Mucosa of rectum (tissue), 2 donors: Measurements from ENCODE around the gene ATG13.

Experiments used
- H3K27ac ChIP-seq, 2 donors: one replicate each; pipeline ENCODE4 v1.7.0; 2013; ENCODE audit warnings: inconsistent platforms in 2 of 2, low read depth in 2 of 2, low read length in 2 of 2
- H3K27me3 ChIP-seq, 2 donors: one replicate each; pipeline ENCODE4 v1.7.0; 2013; ENCODE audit warnings: low read length in 2 of 2; ENCODE audit not compliant: control insufficient read depth in 2 of 2, insufficient read depth in 2 of 2
- H3K36me3 ChIP-seq, 2 donors: one replicate each; pipeline ENCODE4 v1.7.0; 2013; ENCODE audit warnings: low read length in 2 of 2; ENCODE audit not compliant: control insufficient read depth in 2 of 2, insufficient read depth in 2 of 2
- H3K4me1 ChIP-seq, 2 donors: one replicate each; pipeline ENCODE4 v1.7.0; 2013; ENCODE audit warnings: low read length in 2 of 2, mild to moderate bottlenecking in 1 of 2; ENCODE audit not compliant: control insufficient read depth in 2 of 2, insufficient read depth in 2 of 2
- H3K4me3 ChIP-seq, 2 donors: one replicate each; pipeline ENCODE4 v1.7.0; 2013; ENCODE audit warnings: low read length in 2 of 2
- H3K9ac ChIP-seq, 2 donors: one replicate each; pipeline ENCODE4 v1.7.0; 2013; ENCODE audit warnings: low read length in 2 of 2, low read depth in 1 of 2, mild to moderate bottlenecking in 1 of 2
- H3K9me3 ChIP-seq, 2 donors: one replicate each; pipeline ENCODE4 v1.7.0; 2013; ENCODE audit warnings: low read length in 2 of 2; ENCODE audit not compliant: control insufficient read depth in 2 of 2
- donor health status: healthy.
- donor health status: Normal muscosa, but diverticular disease.

Gene ATG13

GRCh38 chr11:46593550-46594373, 23.6 kb upstream of the ATG13 start, which contains the start of gene AMBRA1:
TSS of gene AMBRA1 (minus strand) at chr11:46594023. CDS start at chr11:46548380, 45,643 bp downstream.
- H3K27me3 ChIP-seq: no peaks in the 10 kb centered on the region
- H3K27ac ChIP-seq: peak within 1 kb of the TSS; percentile 80 to 83
- H3K4me1 ChIP-seq: peaks cover 20 to 23% of the 10 kb centered on the region in 2 donors
- H3K4me3 ChIP-seq: peak within 1 kb of the TSS; percentile 74 to 93
- H3K9me3 ChIP-seq: no peaks in the 10 kb centered on the region
- H3K9ac ChIP-seq: peak within 1 kb of the TSS; percentile 91 to 92
- no peaks in the 10 kb centered on the region for H3K36me3 ChIP-seq

GRCh38 chr11:46594374-46594700, 23.0 kb upstream of the ATG13 start:
- Histone ChIP-seq H3K27me3 (no peaks in the 10 kb centered on the region), H3K4me1 (peaks cover 20 to 23% of the 10 kb centered on the region in 2 donors), H3K9ac (peak overlapping the region; percentile 2 to 91), H3K36me3 (no peaks in the 10 kb centered on the region), H3K9me3 (no peaks in the 10 kb centered on the region), H3K27ac (peak overlapping the region; percentile 38 to 83), H3K4me3 (peak overlapping the region; percentile 74 to 93)

GRCh38 chr11:46594785-46595184, 22.6 kb upstream of the ATG13 start:
- peak overlapping the region in 1 of 2 donors; percentile 74 for H3K4me3 ChIP-seq

GRCh38 chr11:46597155-46597554, 20.2 kb upstream of the ATG13 start:
- Histone ChIP-seq H3K4me1 (peaks cover 15 to 17% of the 10 kb centered on the region in 2 donors), H3K9me3 (no peaks in the 10 kb centered on the region), H3K27ac (no peak overlapping the region), H3K36me3 (no peaks in the 10 kb centered on the region), H3K9ac (no peak overlapping the region), H3K27me3 (no peaks in the 10 kb centered on the region), H3K4me3 (no peak overlapping the region)

More at GRCh38 chr11:46594785-46595184, 22.6 kb upstream of the ATG13 start:
- Histone ChIP-seq H3K27me3 (no peaks in the 10 kb centered on the region), H3K9ac (peak overlapping the region in 1 of 2 donors; percentile 2), H3K36me3 (no peaks in the 10 kb centered on the region), H3K9me3 (no peaks in the 10 kb centered on the region), H3K4me1 (peaks cover 20 to 23% of the 10 kb centered on the region in 2 donors), H3K27ac (no peak overlapping the region)

GRCh38 chr11:46597609-46598219, 19.6 kb upstream of the ATG13 start:
- H3K27ac ChIP-seq: no peak overlapping the region
- H3K4me1 ChIP-seq: peaks cover 10 to 12% of the 10 kb centered on the region in 2 donors
- no peaks in the 10 kb centered on the region for H3K9me3 ChIP-seq
- no peaks in the 10 kb centered on the region for H3K36me3 ChIP-seq
- no peak overlapping the region for H3K9ac ChIP-seq
- no peak overlapping the region for H3K4me3 ChIP-seq
- H3K27me3 ChIP-seq: no peaks in the 10 kb centered on the region

GRCh38 chr11:46599340-46600193, 17.8 kb upstream of the ATG13 start:
- peaks cover 0 to 2% of the 10 kb centered on the region in 2 donors for H3K4me1 ChIP-seq
- no peaks in the 10 kb centered on the region for H3K27me3 ChIP-seq
- peaks cover 3 to 4% of the 10 kb centered on the region in 2 donors for H3K36me3 ChIP-seq
- no peaks in the 10 kb centered on the region for H3K9me3 ChIP-seq
- H3K4me3 ChIP-seq: no peak overlapping the region
- no peak overlapping the region for H3K9ac ChIP-seq
- no peak overlapping the region for H3K27ac ChIP-seq

- H3K36me3 ChIP-seq: peaks cover 3 to 4% of the 10 kb centered on the region in 2 donors
- H3K9me3 ChIP-seq: no peaks in the 10 kb centered on the region
- H3K27me3 ChIP-seq: no peaks in the 10 kb centered on the region
- no peak overlapping the region for H3K9ac ChIP-seq
- no peak overlapping the region for H3K4me3 ChIP-seq
- H3K4me1 ChIP-seq: no peaks in the 10 kb centered on the region
- H3K27ac ChIP-seq: no peak overlapping the region
Observed at GRCh38 chr11:46600194-46600960, 17.0 kb upstream of the ATG13 start.

GRCh38 chr11:46601129-46601528, 16.2 kb upstream of the ATG13 start:
- Histone ChIP-seq H3K4me3 (no peak overlapping the region), H3K9me3 (no peaks in the 10 kb centered on the region), H3K27me3 (no peaks in the 10 kb centered on the region), H3K36me3 (peaks cover 3 to 4% of the 10 kb centered on the region in 2 donors), H3K27ac (no peak overlapping the region), H3K9ac (no peak overlapping the region), H3K4me1 (no peaks in the 10 kb centered on the region)

GRCh38 chr11:46603704-46604308, 13.5 kb upstream of the ATG13 start:
- Histone ChIP-seq H3K4me3 (no peak overlapping the region), H3K27me3 (no peaks in the 10 kb centered on the region), H3K9ac (no peak overlapping the region), H3K9me3 (no peaks in the 10 kb centered on the region), H3K4me1 (no peaks in the 10 kb centered on the region), H3K36me3 (peaks cover 3 to 4% of the 10 kb centered on the region in 2 donors), H3K27ac (no peak overlapping the region)
